HuH-7.5 (cell line): ENCODE data around the gene RNF213.
"Not testable (repeated sequence)": the region's sequence is repeated elsewhere in the genome, so short reads cannot be mapped to it uniquely, and the experiment has no call there.

Experiments used
- DNase-seq: peaks from one replicate; pipeline ENCODE4 v3.0.0; 2011; ENCODE audit warnings: low spot score

The RNF213 gene

GRCh38 chr17:80252871-80253270 lies 7.8 kb upstream of the RNF213 start:
- DNase-seq, result peak; percentile 50

- DNase-seq, result no peak
Measured at GRCh38 chr17:80253631-80254395, 6.8 kb upstream of the RNF213 start.

DNA sequence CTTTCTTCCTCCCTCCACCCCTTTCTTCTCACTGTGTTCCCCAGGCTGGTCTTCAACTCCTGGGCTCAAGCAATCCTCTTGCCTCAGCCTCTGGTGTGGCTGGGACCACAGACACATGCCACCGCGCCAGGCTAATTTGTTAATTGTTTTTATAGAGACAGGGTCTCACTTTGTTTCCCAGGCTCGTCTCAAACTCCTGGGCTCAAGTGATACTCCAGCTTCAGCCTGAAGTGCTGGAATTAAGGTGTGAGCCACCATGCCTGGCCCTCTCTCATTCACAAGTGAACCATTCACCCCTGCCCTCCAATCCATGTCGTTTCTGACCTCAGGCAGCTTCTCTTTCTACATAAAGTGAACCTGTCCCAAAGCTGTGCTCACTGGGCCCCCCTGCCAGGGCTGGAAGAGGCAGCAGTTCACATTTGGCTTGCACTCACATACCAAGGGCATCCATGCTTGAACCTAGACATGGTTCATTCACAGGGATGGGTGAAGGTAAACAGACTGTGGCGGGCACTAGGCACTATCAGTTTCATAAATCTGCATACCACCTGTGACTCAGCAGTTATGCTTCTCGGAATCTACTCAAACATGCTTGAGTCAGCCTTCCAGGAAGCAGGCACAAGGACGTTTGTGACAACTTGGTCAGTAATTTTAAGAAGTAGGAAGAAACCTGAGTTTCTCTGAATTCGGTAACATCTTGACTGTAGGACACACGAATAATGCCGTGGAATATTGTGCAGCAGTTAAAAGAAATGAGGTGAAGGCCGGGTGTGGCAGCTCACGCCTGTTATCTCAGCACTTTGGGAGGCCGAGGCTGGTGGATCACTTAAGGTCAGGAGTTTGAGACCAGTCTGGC lies 6.0 kb upstream of the RNF213 start:
- peak; percentile 48 for DNase-seq

DNA sequence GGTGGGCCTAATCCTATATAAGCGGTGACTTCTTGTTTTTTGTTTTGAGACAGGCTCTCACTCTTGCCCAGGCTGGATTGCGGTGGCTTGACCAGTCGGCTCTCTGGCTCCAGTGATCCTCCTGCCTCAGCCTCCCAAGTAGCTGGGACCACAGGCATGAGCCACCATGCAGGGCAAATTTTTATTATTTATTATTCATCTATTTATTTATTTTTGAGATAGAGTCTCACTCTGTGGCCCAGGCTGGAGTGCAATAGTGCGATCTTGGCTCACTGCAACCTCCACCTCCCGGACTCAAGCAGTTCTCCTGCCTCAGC lies 4.7 kb upstream of the RNF213 start:
- no peak for DNase-seq

DNA sequence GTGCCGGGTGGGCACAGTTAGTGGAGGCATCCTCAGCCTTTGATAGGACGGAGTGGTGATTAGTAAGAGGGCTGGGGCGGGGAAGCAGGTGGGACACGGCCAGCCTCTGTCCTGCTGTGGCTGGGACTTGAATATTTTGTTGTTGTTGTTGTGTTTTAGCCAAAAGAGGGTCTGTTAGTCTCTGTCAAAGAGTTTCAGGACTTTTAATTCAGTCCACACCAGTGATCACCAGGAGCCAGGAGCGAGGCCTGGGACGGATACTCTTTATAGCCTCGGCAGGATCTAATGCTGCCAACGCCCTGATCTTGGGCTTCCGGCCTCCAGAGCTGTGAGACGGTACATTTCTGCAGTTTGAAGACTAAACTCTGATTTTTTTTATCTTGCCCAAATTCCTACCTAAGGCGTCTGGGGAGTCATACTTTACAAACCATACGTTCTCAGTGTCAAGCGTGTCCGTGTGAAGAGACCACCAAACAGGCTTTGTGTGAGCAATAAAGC lies 2.9 kb upstream of the RNF213 start:
- DNase-seq, result no peak

DNA sequence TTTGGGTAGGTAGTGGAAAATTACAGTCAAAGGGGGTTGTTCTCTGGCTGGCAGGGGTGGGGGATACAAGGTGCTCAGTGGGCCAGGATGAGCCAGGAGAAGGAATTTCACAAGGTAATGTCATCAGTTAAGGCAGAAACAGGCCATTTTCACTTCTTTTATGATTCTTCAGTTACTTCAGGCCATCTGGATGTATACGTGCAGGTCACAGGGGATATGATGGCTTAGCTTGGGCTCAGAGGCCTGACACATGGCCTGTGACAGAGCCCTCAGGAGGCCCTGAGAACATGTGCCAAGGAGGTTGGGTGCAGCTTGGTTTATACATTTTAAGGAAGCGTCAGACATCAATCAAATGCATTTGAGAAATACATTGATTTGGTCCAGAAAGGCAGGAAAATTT lies 2.4 kb upstream of the RNF213 start:
- not testable (repeated sequence) for DNase-seq

DNA sequence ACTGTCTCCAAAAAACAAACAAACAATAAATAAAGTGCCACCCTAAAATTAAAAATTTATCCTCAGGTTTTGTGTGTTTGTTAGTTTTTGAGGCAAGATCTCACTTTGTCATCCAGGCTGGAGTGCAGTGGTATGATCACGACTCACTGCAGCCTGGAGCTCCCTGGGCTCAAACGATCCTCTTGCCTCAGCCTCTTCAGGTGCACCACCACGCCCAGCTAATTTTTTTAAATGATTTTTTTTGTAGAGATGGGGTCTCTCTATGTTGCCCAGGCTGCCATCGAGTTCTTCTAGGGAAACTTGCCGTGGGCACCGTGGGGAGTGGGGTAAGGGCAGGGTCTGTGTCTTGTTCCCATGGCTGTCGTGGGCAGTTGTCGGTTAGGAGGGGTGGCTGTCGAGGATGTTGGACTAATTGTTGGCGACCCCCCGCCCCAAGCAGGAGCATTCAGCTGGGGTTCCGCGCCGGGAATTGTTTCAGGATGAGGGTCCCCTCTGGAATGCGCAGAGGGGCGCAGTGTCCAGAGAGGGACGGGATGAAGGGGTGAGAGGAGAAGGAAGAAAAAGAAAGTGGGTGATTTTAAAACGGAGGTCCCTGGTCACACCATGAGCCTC lies 1.1 kb upstream of the RNF213 start:
- no peak for DNase-seq

DNA sequence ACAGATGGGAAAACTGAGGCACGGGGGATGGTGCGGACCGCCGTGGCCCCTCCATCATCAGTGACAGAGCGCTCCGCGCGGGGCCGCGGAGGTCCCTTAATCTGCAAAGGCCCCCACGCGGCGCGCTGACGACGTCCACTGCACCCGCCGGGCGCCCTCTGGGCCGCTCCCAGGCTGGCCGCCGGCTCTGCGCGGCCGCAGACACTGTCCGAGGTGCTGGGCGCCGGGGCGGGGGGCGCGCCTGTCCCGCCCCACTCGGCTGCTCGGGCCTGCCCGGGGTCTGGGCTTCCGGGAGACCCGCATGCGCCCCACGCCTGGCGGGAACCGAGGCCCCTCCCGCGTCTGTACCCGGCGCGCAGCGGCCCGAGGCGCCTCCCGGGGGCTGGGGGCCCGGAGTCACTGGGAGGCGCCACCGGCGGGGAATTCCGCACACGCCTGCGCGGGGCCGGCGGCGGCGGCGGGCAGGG lies 550 bp upstream of the RNF213 start:
- DNase-seq, result peak; percentile 93

- peak; percentile 67 for DNase-seq
Measured at GRCh38 chr17:80261159-80261894, 675 bp downstream of the RNF213 start.

GRCh38 chr17:80261895-80262279 lies 1.2 kb downstream of the RNF213 start:
- DNase-seq, result no peak

DNA sequence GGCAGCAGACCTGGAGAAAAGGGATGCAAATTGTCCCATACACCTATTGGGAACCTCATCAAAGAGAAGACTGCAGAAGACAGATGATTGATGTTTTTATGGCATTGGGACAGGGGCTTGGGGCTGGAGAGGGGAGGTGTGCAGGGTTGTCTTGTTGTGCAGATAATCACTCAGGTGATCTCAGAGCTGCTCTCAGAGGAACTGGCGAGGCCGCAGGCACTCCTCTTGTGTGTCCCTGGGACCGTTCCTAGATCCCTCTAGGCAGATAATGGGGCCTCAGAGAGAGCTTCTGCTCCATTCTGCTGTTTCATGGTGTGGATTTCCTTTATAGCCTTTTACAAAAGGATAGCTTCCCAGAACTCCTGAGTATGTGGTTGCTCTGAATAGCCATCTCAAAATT lies 1.6 kb downstream of the RNF213 start:
- DNase-seq, result no peak

DNA sequence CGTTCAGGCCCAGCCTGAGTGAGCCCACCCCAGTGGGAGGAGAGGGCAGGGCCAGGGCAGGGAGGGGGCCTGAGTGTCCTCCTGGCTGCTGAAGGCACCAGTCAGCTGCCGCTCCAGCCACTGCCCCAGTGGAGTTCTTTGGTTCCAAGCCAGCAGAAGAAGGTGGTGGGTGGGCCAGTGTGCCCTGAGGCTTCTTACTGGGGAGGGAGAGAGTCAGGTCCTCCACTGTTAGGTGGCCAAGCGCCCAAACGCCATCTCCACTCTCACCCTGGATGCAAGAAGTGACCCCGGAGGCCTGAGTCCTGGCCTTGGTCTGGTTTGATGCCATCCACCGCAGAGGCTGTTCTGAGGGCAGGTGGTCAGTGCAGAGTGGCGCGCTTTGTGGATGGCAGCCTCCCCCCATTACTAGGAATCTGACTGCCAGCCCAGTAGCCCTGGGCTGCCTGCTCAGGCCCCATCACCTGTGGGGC lies 2.2 kb downstream of the RNF213 start:
- DNase-seq, result no peak

DNA sequence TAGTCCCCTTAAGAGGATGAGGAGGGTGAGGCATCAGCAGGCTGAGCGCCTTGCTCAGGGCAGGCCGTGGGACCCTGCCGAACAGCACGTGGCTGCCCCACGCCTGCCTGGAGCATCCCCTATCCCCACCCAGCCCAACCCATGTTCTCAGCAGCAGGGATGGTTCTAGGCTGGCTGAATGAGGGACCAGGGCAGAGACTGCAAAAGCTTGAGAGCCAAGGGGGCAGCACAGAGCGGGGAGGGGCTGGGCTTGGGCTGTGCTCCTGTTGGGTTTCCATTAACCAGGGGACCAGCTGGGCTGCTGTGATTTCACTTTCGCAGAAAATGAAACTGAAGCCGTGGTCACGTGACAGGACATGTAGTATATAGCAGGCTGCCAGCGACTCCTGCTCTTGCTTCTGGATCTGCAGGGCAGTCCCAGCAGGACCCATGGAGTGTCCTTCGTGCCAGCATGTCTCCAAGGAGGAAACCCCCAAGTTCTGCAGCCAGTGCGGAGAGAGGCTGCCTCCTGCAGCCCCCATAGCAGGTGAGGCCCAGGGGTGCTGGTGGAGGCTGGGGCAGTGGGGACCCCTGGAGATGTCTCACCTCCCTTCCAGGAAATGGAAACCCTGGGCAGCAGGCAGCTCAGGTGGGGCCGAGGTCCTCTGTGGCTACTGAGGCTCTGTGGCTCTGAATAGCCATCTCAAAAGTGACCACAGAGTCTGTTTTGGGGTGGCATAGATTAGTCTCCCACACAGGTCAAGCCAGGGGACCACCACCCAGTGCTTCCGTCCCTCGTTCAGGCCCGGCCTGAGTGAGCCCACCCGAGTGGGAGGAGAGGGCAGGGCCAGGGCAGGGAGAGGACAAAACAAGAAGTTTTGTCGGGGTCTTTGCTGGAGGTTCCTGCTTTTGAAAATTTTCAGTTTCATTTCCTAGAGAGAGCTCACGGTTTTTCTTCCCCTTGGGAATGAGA lies 2.9 kb downstream of the RNF213 start:
- no peak for DNase-seq

- no peak for DNase-seq
Measured at GRCh38 chr17:80264205-80265075, 3.8 kb downstream of the RNF213 start.

DNA sequence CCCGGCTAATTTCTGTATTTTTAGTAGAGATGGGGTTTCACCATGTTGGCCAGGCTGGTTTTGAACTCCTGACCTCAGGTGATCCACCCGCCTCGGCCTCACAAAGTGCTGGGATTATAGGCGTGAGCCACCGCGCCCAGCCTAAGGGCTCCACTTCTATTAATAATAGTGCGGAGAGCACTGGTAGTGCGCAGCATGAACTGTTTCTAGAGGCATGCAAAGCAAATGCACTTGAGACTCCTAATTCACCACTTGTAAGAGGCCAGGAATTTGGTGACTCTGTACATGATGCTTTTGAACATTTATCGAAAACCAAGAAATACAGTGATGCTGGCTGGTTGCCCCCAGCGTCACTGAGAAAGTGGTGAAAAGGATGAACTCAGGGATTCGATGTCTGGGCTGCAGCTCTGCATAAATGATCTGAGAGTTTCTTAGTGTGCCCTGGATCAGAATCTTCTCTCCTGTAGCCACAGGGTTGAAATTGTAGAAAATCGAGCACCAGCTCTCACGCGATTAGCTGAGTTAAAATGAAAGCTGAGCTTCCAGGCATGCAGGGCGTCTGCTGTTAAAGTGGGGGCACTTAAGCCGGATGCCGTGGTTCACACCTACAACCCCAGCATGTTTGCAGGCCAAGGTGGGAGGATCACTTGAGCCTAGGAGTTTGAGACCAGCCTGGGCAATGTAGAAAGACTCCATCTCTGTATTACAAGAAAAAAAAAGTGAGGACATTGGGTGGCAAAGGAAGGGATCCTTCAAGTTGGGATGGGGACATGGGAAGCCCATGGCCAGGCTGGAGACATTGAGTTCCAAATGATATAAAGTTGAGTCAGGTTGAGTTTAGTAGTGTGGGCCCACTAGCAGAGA lies 4.8 kb downstream of the RNF213 start:
- no peak for DNase-seq

DNA sequence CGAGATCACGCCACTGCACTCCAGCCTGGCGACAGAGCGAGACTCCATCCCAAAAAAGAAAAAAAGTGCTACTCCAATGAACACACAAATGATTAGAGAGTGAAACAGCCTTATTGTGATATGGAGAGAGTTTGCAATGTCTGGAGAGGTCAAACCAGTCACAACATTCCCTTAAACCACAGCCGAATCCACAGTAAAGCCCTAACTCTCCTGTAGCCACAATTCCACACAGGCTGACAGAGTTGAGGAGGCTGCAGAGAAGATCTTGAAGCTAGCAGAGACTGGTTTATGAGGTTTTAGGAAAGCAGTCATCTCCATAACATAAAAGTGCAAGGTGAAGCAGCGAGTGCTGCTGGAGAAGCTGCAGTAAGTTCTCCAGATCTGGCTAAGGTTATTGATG lies 6.7 kb downstream of the RNF213 start:
- no peak for DNase-seq

GRCh38 chr17:80268427-80268826 lies 7.8 kb downstream of the RNF213 start:
- no peak for DNase-seq

DNA sequence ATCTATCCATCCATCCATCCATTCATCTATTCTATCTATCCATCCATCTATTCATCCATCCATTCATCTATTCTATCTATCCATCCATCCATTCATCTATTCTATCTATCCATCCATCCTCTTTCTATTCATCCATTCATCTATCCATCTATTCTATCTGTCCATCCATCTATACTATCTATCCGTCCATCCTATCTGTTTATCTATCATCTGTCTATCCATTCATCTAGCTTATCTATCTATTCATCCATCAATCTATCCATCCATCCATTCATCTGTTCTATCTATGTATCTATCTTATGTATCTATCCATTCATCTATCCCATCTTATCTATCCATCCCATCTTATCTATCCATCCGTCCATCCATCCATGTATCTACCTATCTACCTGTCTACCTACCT lies 8.8 kb downstream of the RNF213 start:
- no peak for DNase-seq

DNA sequence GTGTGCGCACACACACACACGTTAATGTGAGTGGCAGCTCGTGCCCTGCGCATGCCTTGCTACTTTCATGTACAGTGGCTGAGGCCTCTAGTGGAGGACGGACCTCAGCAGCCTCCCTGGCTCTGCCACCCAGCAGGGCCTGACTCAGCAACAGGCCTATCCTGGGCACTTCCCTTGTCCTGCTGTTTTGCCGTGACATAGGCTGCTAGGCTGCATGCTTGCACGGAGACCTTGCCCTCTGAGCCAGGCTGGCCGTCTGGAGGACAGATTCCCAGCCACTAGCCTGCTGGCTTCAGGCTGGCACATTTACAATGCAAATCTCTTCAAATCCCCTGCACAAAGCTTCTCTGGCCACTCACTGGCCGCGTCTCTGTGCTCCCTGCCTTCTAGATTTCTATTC lies 9.5 kb downstream of the RNF213 start:
- DNase-seq, result no peak
